Glomerular visceral epithelial cell (primary cell): ENCODE data around the gene ZKSCAN5.

Experiments used
- DNase-seq: peaks from one replicate; pipeline ENCODE4 v3.0.0-alpha.2; 2016; ENCODE audit errors: extremely low spot score

The ZKSCAN5 gene

DNA sequence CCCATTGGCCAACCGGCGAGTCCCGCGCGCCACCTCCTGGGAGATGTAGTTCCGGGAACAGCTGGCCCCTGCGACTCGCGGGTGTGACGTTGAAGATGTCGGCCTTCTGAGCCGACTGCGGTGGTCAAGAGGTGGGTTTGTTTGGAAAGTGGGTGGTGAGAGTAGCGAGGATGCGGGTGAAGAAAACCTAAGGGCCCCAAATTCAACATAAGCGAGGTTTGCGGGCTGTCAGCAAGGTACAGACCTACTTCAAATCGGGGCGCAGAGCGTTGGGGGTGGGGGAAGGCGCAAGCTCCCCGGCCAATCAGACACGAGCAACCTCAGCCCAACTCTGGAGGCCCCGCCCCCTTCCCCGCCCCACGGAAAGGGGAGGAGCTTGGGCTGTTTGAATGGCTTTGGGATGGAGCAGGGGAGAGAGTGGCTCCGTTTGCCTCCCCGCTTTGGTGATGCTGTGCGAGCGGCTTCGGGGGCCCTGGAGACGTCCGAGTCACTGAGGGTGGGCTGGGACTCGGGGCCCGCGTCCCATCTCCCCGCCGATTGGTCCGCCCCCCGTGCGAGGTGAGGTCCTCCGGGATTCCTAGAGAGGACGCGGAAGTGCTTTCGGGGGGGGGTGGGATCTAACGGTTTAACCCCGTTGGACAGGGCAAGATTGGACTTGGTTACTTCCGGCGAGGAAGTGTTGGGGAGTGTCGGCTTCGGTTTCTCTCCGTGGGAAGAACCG lies at the start of gene ZKSCAN5:
Gene ZKSCAN5 (plus strand): TSS at position 60 of the 721 bp plus-strand sequence. CDS start 1,383 bp downstream, outside the sequence.
- DNase-seq, result peak; percentile 96

DNA sequence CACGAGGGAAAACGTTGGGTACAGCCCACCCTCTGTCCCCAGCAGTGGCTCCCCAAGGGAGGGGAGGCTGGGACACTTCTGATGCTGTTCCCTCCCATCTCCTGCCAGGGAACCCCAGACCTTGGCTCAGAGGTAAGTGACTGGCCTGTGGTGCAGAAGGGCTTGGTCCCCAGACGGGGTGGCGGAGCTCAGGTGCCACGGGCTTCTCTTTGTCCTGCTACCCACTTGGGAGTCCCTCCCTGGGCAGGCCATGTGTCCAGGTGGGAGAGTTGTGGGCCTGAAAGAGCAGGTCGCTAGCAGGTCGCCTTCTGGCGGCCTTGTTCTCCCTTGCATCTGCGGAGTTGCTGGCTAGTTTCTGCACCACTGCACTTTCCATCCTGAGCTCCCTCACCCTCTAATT lies 48.6 kb upstream of the ZKSCAN5 start:
- no peak for DNase-seq

DNA sequence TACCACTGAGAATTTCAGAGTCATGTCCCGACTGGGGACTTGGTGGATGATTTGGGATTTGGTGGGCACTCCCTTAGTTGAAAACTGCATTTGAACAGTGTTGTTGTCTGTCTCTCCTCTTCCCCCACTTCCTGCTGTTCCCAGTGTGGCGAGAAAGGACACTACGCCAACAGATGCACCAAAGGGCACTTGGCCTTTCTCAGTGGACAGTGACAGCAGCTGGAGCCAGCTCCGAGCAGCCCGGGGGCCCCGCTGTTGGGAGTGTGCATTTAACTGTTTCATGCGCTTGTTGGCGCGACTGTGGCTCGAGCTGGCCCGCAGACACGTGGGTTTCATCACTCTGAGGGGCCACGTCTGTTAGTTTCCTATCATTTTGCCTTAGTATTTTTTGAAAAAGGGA lies 48.2 kb upstream of the ZKSCAN5 start:
- DNase-seq, result no peak

GRCh38 chr7:99457050-99457649 lies 47.3 kb upstream of the ZKSCAN5 start:
- DNase-seq, result no peak

DNA sequence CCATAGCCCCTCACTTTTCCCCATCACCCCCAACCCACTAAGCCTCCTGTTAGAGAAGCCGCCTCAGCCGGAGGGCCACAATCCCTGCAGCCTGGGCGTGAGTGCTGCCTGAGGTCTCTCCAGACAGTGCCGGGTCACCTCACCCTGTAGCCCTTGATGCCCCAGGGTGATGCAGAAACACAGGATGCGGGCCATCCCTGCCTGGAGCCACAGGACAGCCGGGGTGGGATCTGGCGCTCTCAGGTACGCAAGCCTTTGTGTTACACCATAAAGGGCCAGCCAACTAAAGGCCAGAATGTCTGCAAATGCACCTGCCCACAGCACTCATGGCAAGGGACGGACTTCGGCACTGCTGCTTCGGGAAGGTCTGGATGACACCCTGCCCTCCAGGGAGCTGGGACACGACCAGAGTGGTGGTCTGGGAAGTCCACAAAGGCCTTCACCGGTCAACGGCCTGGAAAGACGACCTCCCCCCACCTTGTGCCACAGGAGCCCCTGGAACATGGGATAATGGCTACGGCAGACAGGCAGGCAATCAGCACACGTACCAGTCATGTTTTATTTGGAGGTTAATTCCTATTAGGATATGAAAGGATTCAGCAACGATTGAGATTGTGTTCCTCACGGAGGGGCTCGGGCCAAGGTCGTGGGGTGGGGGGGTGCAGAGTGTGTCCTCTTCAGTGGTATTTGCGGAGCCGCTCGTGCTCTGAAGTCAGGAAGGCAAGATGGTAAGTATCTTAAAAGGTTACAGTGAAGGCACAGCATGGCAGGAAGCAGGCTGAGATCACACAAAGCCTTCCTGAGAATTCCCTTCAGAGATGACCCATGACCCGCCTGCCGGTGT lies 46.6 kb upstream of the ZKSCAN5 start:
- DNase-seq, result no peak

DNA sequence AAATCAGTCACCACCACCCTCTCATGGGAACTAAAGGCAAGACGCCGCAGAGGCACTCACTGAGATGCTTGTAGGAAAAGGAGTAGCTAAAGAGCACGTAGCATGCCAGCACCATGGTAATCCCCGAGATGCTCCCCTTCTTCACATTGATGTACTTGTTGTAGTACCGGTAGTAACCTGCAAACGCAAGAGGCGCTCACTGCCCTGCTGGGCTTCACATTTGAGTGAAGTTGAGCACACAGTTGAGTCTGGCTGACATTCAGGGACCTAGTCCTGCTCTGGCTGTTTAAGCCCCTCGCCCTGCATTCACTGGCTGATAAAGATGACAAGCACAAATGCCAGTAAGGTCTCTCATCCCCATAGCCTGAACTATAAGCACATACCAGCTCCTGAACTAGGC lies 45.4 kb upstream of the ZKSCAN5 start:
- peak; percentile 35 for DNase-seq

DNA sequence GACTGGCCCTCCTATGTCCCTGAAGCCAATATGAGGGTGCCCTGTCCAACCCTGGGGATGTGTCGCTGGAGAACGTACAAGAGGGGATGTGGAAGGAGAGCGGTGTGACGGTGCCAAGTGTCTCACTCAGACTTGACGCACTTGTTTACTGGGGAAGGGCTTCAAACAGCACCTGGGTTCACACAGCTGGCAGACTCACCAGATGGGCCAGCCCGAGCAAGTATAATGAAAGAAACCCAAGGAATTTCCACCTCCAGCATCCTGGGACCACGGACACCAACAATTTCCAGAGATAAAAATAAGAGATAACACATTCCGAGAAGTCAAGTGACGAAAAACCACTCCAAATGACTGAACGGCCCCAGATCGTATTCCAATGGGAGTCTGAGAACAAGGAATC lies 43.8 kb upstream of the ZKSCAN5 start:
- DNase-seq, result no peak

DNA sequence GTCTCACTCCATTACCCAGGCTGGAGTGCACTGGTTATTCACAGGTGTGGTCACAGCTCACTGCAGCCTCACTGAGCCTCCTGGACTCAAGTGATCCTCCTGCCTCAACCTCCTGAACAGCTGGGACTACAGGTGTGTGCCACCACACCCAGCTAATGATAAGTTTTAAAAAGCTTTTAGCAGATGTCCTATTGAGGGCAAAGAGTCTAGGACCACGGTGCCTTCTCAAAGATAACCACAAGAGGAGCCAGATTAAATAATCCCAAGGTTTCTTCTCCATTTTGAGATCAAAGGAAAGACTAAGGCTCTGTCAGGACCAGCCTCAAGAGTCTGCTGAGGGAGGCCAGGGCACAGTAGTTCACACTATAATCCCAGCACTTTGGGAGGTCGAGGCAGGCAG lies 43.2 kb upstream of the ZKSCAN5 start:
- no peak for DNase-seq

- no peak for DNase-seq
Measured at GRCh38 chr7:99465421-99465768, 39.1 kb upstream of the ZKSCAN5 start.

- no peak for DNase-seq
Measured at GRCh38 chr7:99468336-99468918, 36.0 kb upstream of the ZKSCAN5 start.

- DNase-seq, result no peak
Measured at GRCh38 chr7:99469381-99470065, 34.9 kb upstream of the ZKSCAN5 start.

DNA sequence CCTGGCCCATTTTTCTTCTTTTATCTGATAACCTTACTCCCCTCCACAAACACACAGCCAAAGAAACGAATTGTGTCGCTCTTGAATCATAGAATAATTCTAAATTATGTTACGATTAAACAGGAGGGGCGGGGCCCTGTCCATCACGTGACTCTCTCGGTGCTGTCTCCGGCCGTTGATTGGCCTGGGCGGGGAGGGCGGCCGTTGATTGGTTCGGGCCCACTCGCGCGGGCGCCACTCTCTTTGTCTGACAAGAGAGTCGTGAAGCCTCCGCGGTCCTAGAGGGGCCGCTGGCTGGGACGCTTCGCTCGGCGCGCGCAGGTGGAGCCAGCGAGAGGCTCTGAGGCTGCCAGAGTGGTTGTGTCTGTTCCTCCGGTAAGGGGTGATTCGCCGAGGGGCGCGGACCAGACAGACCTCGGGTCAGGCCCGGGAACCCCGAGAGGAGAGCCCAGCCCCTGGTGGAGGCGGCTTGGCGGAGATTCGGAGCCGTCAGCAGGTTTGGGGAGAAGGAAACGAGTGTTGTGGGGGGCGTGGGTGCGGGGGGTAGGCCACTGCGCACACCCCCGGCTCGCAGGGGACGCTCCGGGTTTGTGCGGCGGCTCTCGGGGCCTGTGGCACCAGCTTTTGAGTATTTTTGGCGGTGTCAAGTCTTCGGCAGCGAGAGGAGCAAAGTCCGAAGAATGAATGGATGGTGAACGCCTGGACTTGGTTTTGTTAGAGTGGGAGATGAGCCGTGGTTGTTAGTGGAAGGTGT lies 31.7 kb upstream of the ZKSCAN5 start, which contains the start of gene ZNF789:
Gene ZNF789 (plus strand): TSS at position 330 of the 754 bp plus-strand sequence. CDS start 3,567 bp downstream, outside the sequence.
- DNase-seq, result peak; percentile 94

DNA sequence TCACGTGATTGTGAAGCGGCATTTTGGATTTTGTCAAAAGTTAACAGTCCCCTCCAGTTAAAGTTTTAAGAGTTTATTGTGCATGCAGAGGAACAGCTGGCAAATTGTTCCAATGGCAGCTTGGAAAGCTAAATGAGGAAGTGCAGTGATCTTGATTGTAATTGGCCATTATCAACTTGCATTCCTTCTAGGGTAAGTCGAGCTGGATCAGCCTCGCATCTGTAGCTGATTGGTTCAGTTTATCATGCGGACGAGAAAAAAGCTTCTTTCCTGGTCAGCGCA lies 31.2 kb upstream of the ZKSCAN5 start:
- DNase-seq, result peak; percentile 39

- DNase-seq, result no peak
Measured at GRCh38 chr7:99476107-99476506, 28.4 kb upstream of the ZKSCAN5 start.

DNA sequence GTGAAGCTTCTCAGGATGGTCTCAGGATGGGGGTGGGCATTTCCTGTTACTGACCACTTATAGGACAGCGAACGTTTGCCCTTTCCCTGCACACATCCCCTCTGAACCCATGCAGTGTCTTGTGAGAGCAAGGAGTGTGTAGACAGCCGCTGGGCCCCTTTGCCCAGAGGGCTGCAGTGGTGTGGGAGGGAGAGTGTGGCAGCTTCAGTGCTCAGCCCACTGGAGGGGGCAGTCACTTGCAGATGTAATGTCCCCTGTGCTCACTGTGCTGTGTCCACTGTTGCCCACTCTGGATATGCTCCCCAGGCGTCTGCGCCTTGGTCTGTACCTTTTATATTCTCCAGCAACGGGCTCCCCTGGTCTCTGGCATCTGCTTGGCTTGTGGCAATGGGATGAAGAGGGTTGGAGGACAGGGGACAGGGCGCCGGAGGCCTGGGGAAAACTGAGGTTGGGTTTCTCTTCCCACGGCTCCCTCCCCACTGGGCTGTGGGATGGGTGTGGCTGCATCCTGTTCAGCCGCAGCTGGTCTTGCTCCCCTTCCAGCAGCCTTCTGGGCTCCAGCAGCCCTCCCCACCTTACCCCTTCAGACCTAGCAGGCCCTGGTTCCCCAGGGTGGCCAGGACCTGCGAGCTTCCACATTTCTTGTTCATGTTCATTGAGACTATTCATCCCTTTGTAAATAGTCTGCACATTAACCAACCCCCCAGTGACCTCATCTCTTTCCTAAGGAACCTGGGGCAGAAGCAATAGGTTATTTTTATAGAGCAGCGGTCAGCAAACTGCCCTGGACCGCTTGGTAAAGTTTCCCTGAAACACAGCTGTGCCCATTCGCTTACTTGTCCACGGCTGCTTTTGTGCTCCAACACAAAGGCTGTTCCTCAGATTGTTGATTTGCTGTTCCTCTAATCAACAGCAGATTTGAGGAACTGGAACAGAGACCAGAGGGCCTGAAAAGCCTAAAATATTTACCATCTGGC lies 25.7 kb upstream of the ZKSCAN5 start:
- DNase-seq, result no peak

DNA sequence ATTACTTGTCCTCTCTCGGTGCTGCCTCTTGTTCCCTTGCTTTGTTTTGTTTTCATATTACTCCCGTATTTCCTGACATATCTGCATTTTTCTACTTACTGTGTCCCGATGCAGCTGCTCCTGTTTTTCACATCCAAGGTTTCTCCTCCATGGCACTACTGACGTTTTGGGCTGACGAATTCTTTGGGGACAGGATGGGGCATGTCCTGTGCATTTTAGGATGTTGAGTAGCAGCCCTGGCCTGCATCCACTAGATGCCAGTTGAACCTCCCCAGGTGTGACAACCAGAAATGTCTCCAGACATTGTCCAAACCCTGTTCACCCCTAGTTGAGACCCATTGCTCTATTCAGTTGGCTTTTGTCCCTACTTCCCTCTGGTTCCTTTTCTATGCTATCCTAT lies 19.4 kb upstream of the ZKSCAN5 start:
- DNase-seq, result no peak

DNA sequence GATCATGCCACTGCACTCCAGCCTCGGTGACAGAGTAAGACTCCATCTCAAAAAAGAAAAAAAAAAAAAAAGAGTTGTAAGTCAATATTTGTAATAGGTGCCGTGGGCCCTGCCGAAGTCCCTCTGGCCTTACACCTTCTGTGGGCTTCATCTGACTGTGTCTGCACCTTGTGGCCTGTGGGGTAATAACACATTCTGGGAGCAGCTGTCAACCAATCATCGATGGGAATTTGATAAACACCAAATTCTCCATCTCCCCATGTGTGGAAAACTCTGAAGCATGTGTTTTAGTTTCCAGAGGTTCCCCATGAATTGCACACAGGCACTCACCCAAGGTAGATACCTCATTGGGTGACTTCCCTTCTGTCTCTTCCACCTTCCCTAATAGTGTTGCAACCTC lies 15.2 kb upstream of the ZKSCAN5 start:
- no peak for DNase-seq

DNA sequence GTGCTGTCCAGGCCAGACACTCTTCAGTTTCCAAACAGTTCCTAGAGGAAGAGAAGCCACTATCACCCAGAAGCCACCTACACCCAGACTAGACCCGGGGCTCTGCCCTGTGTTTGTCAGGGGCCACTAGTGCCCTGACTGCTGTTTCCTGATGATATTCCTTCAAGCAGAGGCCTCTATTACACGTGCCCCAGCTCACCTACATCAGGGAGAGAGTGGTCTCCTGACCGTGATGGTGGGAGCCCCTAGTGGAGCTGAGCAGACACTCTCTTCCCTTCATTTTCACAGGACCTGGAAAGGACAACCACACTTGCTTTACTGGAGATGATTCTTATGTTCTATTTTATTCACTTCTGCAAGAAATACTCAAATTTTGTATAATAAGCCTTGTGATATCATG lies 13.6 kb upstream of the ZKSCAN5 start:
- no peak for DNase-seq

- no peak for DNase-seq
Measured at GRCh38 chr7:99493823-99494222, 10.6 kb upstream of the ZKSCAN5 start.
